ENCODE results near the gene CSMD2.

The CSMD2 gene

GRCh38 chr1:34155860-34156259, 9.2 kb downstream of the CSMD2 start:
- DNase-seq (ENCODE audit: low spot score): no peak

- DNase-seq (ENCODE audit: low spot score): no peak
Measured at GRCh38 chr1:34153246-34153645, 11.8 kb downstream of the CSMD2 start.

- DNase-seq (ENCODE audit: low spot score): no peak
Measured at GRCh38 chr1:34149501-34149900, 15.5 kb downstream of the CSMD2 start.

GRCh38 chr1:34147301-34147700, 17.7 kb downstream of the CSMD2 start:
- DNase-seq (ENCODE audit: low spot score): no peak

DNA sequence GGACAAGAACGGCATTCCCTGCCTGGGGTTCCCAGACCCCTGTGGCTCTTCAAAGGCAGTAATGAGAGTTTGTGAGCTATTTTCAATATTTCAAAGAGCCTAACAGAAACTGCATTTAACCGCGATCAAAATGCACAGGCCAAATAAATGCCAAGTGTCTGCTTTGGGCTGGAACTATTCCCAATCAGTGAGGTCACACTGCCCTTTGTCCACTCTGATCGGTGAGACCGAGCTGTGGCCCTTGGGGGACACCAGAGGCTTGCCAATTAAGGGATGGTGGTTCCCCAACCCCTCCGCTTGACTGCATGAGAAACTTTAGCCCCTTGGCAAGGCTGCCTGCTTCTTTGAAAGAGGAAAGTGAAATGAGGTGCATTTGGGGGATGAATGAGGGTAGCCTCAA, 20.3 kb downstream of the CSMD2 start:
- no peak for DNase-seq (ENCODE audit: low spot score)

DNA sequence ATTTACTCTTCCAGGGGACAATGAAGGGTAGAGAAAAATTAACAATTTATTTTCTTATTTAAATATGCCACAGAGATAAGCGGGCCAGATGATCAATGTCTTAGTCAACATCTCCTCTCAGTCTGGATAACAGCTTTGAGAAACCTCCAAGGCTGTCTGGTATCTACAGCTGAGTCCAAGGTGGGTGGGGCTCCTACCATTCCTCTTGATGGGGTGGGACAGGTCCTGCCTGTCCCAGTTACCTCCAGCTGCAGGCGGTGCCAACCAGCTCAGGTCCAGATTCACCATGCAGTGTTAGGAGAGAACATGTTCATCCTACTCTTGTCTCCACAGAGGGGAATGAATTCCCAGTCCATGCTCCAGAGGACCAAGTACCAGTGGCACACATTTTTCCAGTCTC, 21.1 kb downstream of the CSMD2 start:
- no peak for DNase-seq (ENCODE audit: low spot score)

DNA sequence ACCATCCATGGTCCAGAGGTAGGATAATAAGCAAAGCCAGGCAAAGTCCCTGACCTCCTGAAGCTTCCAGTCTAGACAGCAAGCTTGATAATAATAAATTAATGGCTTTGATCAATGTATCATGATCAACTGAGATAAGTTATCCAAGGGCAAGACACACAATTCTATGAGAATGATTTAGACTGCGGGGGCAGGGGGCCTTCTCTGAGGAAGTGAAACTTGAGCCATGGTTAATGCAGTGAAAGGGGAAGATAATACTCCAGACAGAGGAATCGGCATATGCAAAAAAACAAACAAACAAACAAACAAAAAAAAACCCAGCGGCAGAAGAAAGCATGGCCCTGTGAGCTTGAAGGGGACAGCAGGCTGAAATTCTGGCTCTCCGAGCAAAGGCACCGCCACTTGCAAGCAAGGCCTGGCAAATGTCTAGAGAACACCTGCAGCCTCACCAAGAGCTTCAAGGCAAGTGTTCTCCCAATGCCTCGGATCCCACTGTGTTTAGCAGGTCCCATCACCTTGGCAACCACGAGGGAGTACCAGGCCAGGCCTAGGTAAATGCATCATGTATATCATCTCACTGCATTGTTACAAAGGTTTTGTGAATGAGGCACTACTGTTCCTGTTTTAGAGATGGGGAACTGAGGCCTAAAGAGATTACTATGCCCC, 24.9 kb downstream of the CSMD2 start:
- DNase-seq (ENCODE audit: low spot score): no peak

DNA sequence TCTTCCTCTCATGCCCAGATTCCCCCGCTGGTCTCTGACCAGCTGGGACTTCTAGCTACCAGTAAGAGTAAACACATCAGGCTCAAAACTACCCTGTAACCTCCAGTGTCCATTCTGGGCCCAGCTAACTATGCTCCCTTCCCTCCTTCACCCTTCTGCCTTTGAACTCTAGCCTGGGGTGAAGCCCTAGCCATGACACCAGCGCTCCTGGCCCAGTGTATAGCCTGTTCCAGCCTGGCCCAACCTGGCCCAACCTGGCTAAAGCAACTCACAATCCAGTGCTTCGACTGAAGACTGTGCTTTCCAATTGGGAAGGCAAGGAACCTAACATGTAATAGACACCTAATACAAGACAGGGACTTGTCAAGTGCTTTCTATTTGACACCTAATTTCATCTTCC, 27.6 kb downstream of the CSMD2 start:
- no peak for DNase-seq (ENCODE audit: low spot score)

DNA sequence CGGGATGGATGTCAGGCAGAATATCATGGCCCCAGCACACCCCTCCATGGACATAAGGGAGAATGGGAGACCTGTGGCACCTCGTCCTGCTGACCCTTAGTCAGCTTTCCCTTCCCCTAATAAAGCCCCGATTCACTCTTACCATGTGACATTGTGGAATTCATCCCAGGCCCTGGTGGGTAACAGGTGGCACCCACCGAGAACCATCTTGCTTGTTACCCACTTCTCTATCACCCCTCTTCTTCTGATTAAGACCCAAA, 32.9 kb downstream of the CSMD2 start:
- DNase-seq (ENCODE audit: low spot score): no peak

DNA sequence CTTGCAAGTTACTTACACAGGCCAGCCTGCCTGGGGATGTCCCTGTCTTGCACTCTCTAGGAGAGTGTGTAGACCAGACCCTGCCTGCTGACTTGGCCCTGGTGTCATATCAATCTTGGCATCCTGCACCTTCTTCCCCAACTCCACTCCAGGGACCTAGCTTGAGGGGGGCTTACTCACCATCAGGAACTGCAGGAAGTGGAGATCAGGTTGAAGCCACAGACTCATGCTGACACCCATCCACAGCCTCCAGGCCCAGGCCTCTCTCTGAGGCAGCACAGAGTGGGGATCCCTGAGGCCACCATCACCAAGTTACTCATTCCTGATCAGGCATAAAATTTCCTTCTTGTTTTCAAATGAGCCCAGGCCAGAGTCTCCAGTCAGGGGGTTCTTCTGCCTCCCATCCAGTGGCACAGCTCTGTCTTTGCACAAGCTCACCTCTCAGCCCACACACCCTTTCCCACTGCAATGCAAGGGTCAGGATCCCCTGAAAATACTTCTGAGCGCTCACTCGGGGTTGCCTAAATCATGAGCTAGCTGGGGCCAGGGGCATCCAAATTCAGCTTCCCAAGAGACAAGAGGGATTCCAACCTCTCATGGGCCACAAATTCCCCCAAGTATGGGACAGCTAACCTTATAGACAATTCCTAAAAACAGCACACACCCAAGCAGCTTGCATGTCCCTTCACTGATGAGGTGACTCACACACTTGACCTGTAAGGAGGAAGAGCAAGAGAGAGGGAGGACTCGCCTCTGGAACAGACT, 33.5 kb downstream of the CSMD2 start:
- no peak for DNase-seq (ENCODE audit: low spot score)

GRCh38 chr1:34130306-34130705, 34.7 kb downstream of the CSMD2 start:
- DNase-seq (ENCODE audit: low spot score): no peak

DNA sequence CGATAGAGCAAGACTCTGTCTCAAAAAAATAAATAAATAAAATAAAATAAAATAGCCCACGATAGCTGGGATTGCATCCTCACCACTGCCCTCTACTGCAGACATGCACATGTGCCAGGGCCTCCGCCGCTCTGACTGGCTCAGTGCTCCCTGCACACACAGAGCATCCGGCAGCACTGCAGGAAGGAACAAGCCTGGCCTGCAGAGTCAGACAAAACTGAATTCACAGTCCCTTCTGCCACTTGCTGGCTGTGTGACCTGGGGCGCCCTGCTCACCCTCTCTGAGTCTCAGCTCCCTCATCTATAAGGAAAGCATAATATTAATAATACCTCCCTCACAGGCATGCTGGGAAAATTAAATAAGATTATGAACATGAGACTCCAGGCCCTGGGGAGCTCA, 35.4 kb downstream of the CSMD2 start:
- DNase-seq (ENCODE audit: low spot score): no peak

GRCh38 chr1:34128186-34128889, 36.7 kb downstream of the CSMD2 start:
- DNase-seq (ENCODE audit: low spot score): no peak

DNA sequence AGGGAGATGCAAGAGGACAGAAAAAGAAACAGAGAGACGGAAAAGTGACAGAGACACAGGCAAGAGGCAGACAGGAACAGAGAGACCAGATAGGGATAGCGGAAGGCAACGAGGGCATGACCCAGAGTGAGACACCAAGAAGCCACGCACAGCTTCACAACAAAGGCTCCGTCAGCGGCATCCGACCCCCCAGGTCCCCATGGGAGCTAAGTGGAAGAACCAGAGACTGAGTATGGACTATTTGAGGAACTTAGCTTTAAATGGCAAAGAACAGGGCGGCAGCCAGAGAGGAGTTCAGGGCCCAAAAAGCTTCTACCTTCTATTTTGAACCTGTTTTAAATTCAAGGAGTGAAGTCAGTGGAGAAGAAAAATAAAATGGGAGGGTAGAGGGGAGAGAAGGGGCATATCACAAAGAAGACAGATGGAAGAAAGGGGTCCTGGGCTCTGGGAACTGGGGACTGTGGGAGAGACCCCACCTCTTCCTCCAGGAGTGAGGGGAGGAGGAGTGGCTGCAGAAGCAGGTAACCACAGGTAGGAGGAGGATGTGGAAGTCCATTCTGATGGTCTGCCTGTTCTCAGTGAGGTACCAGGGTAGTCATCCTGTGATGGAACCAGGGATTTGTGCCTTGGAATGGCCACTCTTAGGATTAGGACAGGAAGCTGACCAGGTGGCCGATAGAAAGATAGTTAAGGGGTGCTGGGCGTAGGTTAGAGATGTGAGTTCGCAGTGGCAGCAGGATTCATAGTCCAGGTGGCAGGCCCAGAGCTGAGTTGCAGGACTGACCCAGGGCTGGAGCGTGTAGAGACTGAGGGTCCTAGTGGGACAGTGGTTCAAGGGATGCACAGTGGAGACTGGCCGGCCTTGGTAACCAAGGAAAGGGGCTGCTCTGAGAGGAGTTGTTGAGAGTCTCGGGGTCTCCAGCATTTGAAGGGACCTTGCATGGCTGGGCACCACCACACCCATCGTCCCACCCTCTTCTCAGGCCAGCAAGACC, 37.7 kb downstream of the CSMD2 start:
- no peak for DNase-seq (ENCODE audit: low spot score)

DNA sequence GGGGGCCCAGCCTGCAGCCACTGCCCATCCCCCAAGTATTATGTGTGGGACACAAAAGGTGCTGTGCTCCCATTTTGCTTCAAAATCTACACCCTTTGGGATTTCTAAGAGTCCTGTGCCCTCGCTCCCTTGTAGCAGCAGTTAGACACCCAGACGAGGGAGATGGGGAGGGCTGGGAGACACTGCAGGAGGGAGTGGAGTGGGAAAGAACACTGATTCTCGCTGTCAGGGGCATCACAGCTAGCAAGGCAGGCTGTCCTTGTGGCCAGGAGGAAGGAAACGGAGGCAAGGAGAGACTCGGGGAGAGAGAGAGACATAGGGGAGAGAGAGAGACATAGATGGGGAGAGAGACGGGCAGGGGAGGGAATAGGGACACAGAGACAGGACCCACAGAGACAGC, 38.5 kb downstream of the CSMD2 start:
- no peak for DNase-seq (ENCODE audit: low spot score)

DNA sequence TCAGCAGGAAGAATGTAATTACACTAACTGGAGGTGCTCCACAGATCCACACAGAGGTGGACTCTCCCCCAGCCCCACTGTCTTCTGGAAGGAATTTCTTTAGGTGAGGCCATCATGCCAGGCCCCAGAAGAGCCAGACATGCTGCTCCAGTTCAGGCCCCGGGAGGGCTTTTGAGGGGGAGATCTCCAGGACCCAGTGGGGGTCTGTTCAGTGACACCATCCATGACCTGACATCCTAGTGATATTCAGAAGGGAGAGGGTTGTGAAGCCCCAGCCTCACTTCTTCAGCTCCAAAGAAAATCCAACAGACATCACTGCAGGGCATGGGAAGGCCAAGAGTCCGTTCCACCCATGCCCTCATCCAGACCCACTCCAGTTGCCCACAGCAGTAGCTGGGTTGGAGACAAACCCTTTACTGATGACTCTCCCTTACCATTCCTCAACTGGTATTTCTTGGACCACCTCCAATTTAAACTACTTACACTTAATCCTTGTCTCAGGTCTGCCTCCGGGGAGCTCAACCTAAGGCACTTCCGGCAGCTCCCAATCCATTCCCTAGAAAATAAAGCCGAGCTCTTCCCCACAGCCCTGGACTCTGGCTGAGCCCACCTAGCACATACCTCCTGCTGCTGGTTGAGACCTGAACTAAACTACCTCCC, 39.2 kb downstream of the CSMD2 start:
- DNase-seq (ENCODE audit: low spot score): no peak

DNA sequence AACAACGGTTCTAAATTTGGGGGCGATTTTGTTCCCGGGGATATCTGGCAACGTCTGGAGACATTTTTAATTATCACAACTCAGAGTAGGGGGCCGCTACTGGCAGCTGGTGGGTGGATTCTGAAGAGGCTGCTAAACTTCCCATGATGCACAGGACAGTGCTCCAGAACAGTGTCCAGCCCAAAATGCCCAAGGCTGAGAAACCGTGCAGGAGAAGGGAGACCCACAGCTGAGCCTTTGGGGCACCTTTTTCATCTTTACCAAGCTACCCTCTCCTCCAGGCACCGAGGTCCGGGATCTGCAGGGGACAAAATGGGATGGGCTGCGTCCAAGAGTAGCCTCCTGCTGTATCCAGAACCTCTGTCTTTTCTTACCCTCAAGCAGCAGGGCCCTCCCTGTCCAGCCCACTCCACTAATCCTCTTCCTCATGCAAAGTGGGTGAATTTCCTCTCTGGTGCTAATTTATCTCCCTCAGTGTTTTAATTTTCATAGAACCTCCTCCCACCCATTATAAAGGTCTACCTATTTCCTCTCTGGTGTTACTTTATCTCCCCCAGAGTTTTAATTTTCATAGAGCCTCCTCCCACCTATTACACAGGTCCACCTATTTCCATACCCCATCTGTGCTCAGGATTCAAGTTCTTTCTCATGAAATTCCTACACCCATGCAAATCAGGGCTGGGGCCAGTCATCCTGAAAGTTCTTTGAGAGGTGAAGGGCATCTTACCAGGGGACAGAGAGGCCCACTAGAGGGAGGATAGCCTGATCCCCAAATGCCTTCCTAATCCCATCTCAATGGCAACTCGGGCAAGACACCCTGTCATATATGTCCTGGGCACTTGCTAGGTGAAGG, 42.7 kb downstream of the CSMD2 start:
- DNase-seq (ENCODE audit: low spot score): no peak

GRCh38 chr1:34115233-34115632, 49.8 kb downstream of the CSMD2 start:
- no peak for DNase-seq (ENCODE audit: low spot score)

DNA sequence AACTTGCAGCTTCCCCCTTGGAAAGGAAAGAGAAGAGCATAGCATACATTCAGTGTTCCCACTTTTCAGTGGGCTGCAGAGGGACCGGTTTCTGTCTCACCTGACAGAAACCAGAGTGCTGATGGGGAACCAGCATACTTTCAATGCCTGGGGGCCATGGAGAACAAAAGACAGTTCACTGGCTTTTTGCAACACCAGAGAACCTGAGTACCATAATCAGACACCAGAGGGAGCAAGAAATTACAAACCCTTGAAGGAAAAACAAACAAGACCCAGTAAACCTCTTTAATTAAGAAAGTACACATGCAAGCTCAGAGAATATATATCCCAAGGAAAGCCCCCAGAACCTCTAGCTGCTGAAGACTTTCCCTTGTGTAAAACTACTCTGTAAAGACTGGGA, 51.1 kb downstream of the CSMD2 start:
- DNase-seq (ENCODE audit: low spot score): no peak

DNA sequence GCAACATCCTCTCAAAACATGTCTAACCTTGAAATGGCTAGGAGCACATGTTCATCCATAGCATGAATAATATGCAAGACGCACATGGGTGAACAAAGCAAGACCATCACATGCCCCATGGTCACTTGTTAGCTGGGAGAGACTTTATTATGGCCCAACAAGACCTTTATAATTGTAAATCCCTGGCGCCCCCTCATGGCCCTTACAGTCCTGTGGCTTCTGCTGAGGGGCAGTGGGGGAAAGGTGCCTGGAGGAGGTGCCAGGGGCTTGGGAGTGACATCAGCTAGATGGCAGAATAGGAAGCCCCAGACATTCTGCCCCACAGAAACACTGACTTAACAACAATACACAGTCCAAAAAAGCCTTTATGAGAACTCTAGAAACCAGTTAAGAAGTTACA, 51.7 kb downstream of the CSMD2 start:
- no peak for DNase-seq (ENCODE audit: low spot score)

- DNase-seq (ENCODE audit: low spot score): no peak
Measured at GRCh38 chr1:34108711-34109110, 56.3 kb downstream of the CSMD2 start.
